BE2C (cell line): ENCODE measurements around the gene GARIN5A.
"Not testable (repeated sequence)": the region's sequence is repeated elsewhere in the genome, so short reads cannot be mapped to it uniquely, and the experiment has no call there.

ENCODE experiments used
- DNase-seq: peaks from one replicate; pipeline ENCODE4 v3.0.0-alpha.2; 2020
- H3K27me3 ChIP-seq: fragments of 250-450 bp; sonication (Bioruptor Pico); 2 replicates; pipeline ENCODE4 v1.5.1; 2020; ENCODE audit warnings: mild to moderate bottlenecking
- H3K36me3 ChIP-seq: fragments of 250-450 bp; sonication (Bioruptor Pico); 2 replicates; pipeline ENCODE4 v1.5.1; 2020; ENCODE audit warnings: mild to moderate bottlenecking
- H3K4me1 ChIP-seq: fragments of 250-450 bp; sonication (Bioruptor Pico); 2 replicates; pipeline ENCODE4 v1.5.1; 2020
- H3K4me3 ChIP-seq: 2 replicates; pipeline ENCODE4 v1.5.1; 2011; ENCODE audit warnings: low read depth, low read length
- H3K9me3 ChIP-seq: fragments of 250-450 bp; sonication (Bioruptor Pico); 2 replicates; pipeline ENCODE4 v1.5.1; 2020
- TF ChIP-seq, protein P1 (sequence below): IDR thresholded peaks from 2 replicates; pipeline ENCODE4 v1.5.1; 2012; ENCODE audit warnings: mild to moderate bottlenecking, low read depth, low read length

Gene GARIN5A

DNA sequence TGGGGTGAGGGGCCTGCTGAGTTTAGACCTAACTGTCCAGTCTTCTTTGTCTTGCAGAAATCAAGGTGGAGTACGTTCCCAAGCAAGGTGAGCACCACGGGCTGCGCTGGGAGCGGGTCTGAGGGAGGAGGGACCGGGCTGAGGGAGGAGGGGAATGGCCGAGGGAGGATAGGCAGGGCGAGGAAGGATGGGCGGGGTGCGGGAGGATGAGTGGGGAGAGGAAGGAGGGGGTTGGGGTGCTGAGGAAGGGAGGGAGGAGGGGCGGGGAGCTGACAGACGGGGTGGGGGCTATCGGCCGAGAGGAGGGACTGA is 25.5 kb downstream of the GARIN5A start:
- Histone ChIP-seq H3K4me1 (no peaks in the 10 kb centered on the region), H3K36me3 (no peaks in the 10 kb centered on the region), H3K27me3 (no peaks in the 10 kb centered on the region), H3K9me3 (no peaks in the 10 kb centered on the region), H3K4me3 (no peak overlapping the region)
- DNase-seq: no peak
- TF ChIP-seq, protein P1, sequence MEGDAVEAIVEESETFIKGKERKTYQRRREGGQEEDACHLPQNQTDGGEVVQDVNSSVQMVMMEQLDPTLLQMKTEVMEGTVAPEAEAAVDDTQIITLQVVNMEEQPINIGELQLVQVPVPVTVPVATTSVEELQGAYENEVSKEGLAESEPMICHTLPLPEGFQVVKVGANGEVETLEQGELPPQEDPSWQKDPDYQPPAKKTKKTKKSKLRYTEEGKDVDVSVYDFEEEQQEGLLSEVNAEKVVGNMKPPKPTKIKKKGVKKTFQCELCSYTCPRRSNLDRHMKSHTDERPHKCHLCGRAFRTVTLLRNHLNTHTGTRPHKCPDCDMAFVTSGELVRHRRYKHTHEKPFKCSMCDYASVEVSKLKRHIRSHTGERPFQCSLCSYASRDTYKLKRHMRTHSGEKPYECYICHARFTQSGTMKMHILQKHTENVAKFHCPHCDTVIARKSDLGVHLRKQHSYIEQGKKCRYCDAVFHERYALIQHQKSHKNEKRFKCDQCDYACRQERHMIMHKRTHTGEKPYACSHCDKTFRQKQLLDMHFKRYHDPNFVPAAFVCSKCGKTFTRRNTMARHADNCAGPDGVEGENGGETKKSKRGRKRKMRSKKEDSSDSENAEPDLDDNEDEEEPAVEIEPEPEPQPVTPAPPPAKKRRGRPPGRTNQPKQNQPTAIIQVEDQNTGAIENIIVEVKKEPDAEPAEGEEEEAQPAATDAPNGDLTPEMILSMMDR: no peak

DNA sequence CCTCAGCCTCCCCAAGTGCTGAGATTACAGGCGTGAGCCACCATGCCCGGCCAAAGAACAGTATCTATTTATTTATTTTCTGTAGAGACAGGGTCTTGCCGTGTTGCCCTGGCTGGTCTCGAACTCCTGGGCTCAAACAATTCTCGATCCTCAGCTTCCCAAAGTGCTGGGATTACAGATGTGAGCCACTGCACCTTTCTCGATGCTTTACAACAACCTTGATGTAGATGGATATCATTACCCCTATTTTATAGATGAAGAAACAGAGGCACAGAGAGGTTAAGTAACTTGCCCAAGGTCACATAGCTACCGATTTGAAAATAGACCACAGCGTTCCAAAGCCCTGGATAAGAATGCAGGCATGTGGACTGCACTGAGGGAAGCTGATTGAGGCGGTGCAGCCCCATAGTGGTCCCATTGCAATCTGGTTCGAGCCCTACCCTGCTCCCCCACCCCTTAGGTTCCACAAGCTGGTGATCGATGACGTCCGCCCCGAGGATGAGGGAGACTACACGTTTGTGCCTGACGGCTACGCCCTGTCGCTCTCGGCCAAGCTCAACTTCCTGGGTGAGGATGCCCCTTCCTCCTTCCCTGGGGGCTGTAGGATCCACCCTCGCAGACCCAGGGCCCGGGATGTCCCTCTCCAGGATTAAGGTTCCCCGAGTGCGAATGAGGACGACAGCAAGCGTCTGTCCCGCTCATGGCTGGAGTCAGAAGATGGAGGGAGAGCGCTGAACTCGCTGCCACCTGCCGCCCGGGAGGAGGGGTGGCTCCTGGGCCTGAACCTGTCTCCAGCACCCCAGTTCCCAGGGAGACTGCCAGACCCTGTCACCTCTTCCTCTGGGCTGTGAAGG is 26.1 kb downstream of the GARIN5A start:
- no peaks in the 10 kb centered on the region for H3K9me3 ChIP-seq
- DNase-seq: no peak
- TF ChIP-seq, protein P1: no peak
- no peaks in the 10 kb centered on the region for H3K27me3 ChIP-seq
- H3K4me1 ChIP-seq: no peaks in the 10 kb centered on the region
- no peaks in the 10 kb centered on the region for H3K36me3 ChIP-seq
- no peak overlapping the region for H3K4me3 ChIP-seq

DNA sequence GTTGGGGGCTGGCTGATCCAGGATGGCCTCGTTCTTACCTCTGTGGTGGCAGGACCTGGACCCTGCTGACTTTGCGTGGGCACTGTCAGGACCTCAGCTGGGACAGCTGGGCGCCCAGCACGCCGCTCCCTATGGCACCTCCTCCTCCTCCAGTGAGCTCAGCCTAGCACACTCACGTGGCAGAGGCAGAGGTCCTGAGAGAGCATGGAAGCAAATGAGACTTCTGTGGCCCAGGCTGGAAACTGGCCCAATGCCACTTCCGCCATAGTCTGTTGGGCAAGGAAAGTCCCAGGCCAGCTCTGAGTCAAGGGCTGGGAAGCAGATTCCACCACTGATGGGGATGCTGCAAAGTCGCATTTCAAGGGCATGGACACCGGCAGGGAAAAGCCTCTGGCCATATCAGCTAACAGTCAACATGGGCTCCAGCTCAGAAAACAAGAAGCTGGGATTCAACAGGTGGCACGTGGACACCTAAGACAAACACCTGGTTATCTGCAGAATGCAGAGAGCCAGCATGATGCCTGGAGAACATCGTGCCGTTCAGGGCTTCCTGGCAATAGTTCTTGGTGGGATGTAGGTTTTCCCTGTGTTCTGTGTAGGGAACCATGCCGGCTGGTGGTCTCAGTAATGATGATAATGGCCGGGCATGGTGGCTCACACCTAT is 27.3 kb downstream of the GARIN5A start:
- Histone ChIP-seq H3K36me3 (no peaks in the 10 kb centered on the region), H3K4me3 (no peak overlapping the region), H3K27me3 (no peaks in the 10 kb centered on the region), H3K4me1 (no peaks in the 10 kb centered on the region), H3K9me3 (no peaks in the 10 kb centered on the region)
- TF ChIP-seq, protein P1: no peak
- no peak for DNase-seq

DNA sequence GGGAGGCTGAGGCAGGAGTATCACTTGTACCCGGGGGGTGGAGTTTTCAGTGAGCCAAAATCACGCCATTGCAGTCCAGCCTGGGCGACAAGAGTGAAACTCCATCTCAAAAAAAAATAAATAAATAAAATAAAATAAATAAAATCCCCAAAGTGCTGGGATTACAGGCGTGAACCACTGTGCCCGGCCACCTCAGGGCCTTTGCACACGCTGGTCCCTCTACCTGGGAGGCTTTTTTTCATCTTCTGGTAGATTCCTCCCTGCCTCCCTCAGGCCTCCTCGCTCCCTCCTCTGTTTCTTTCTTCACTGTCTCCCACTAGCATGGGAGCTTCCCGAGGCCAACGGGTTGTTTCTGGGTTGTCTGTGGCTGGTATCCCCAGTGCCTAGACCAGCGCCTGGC is 28.9 kb downstream of the GARIN5A start:
- DNase-seq: no peak
- H3K4me3 ChIP-seq: no peak overlapping the region
- no peaks in the 10 kb centered on the region for H3K4me1 ChIP-seq
- no peaks in the 10 kb centered on the region for H3K36me3 ChIP-seq
- no peaks in the 10 kb centered on the region for H3K9me3 ChIP-seq
- no peaks in the 10 kb centered on the region for H3K27me3 ChIP-seq
- TF ChIP-seq, protein P1: no peak

DNA sequence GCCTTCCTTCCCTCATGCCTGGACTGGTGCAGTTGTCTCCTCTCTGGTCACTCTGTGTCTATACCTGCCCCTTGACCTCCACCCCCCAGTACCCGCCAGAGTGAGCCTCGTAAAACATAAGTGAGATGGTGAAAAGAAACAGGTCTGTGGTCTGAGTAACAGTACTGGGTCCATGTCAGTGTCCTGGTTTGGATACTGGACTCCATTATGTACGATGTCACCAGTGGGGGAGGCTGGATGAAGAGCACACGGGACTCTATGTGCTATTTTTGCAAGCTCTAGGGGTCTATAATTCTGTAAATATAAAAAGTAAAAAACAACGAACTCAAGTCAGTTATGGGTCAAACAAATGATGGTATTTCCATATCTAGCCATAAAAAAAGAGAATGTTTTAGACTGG is 29.6 kb downstream of the GARIN5A start:
- TF ChIP-seq, protein P1: no peak
- no peaks in the 10 kb centered on the region for H3K9me3 ChIP-seq
- H3K4me1 ChIP-seq: no peaks in the 10 kb centered on the region
- H3K4me3 ChIP-seq: no peak overlapping the region
- no peaks in the 10 kb centered on the region; the same call in 1 of the 2 replicates for H3K27me3 ChIP-seq
- H3K36me3 ChIP-seq: no peaks in the 10 kb centered on the region
- no peak for DNase-seq

DNA sequence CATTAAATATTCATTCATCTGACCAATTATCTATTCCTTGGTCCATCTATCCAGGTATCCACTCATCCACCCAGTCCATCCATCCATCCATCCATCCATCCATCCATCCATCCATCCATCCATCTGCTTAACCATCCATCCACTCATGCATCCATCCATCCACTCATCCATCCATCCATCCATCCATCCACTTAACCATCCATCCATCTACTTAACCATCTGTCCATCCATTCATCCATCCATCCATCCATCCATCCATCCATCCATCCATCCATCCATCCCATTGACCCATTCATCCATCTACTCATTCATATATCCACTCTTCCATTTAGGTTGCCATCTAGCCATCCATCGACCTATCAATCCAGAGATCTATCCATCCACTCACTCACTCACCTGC is 32.6 kb downstream of the GARIN5A start:
- no peaks in the 10 kb centered on the region for H3K4me1 ChIP-seq
- no peak for DNase-seq
- TF ChIP-seq, protein P1: no peak
- no peak overlapping the region for H3K4me3 ChIP-seq
- H3K9me3 ChIP-seq: no peaks in the 10 kb centered on the region
- H3K36me3 ChIP-seq: no peaks in the 10 kb centered on the region
- H3K27me3 ChIP-seq: no peaks in the 10 kb centered on the region; the same call in 1 of the 2 replicates

DNA sequence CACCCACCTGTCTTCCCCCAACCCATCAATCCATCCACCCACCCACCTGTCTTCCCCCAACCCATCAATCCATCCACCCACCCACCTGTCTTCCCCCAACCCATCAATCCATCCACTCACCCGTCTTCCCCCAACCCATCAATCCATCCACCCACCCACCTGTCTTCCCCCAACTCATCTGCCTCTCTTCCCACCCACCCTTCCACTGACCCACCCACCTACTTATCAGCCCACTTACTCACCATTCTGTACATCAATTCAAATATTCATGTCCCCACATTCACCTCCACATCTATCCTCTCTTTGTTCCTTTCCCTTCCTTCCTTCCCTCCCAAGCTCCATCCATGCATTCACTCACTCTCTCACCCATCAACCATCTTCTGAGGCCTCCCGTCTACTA is 37.5 kb downstream of the GARIN5A start:
- H3K27me3 ChIP-seq, H3K9me3 ChIP-seq, DNase-seq, H3K4me1 ChIP-seq, H3K36me3 ChIP-seq, H3K4me3 ChIP-seq: not testable (repeated sequence)
